DOHH2 (cell line): Measurements from ENCODE around the gene NME3.
A peak's percentile ranks its signal among the peaks of the same experiment; 100 is the strongest.

Experiments
- H3F3A ChIP-seq: fragments of 200-600 bp; sonication (generic), shearing (Covaris generic); 2 replicates; pipeline ENCODE4 v1.6.0; 2016; ENCODE audit warnings: antibody characterized with exemption, mild to moderate bottlenecking; ENCODE audit not compliant: control insufficient read depth, insufficient read depth
- H3K27ac ChIP-seq: fragments of 200-600 bp; sonication (generic); 2 replicates; pipeline ENCODE4 v1.5.1; 2014; ENCODE audit warnings: low read depth, mild to moderate bottlenecking, low read length, moderate library complexity
- H3K27me3 ChIP-seq: fragments of 200-600 bp; sonication (generic); 2 replicates; pipeline ENCODE4 v1.6.1; 2014; ENCODE audit warnings: mild to moderate bottlenecking, low read length, mixed read lengths; ENCODE audit not compliant: control insufficient read depth
- H3K36me3 ChIP-seq: fragments of 200-600 bp; sonication (generic); 2 replicates; pipeline ENCODE4 v1.6.1; 2014; ENCODE audit warnings: mild to moderate bottlenecking, low read length, moderate library complexity, mixed read lengths; ENCODE audit not compliant: control insufficient read depth
- H3K4me1 ChIP-seq: fragments of 200-600 bp; sonication (generic); 2 replicates; pipeline ENCODE4 v1.6.1; 2014; ENCODE audit warnings: mild to moderate bottlenecking, low read length, mixed read lengths; ENCODE audit not compliant: control insufficient read depth
- H3K4me2 ChIP-seq: fragments of 200-600 bp; sonication (generic); 2 replicates; pipeline ENCODE4 v1.6.0; 2014; ENCODE audit warnings: mild to moderate bottlenecking, low read length, moderate library complexity
- H3K4me3 ChIP-seq: fragments of 200-600 bp; sonication (generic); 2 replicates; pipeline ENCODE4 v1.5.1; 2014; ENCODE audit warnings: mild to moderate bottlenecking, low read length, mixed read lengths
- H3K79me2 ChIP-seq: fragments of 200-600 bp; sonication (generic); 2 replicates; pipeline ENCODE4 v1.6.1; 2014; ENCODE audit warnings: mild to moderate bottlenecking, low read length, mixed read lengths; ENCODE audit not compliant: control insufficient read depth
- H3K9me2 ChIP-seq: fragments of 200-600 bp; sonication (generic); replicated peaks from 2 replicates; pipeline ENCODE4 v1.6.1; 2014; ENCODE audit warnings: mild to moderate bottlenecking, low read length, mixed read lengths; ENCODE audit not compliant: control insufficient read depth
- H3K9me3 ChIP-seq: fragments of 200-600 bp; sonication (generic); 2 replicates; pipeline ENCODE4 v1.6.1; 2014; ENCODE audit warnings: antibody characterized with exemption, low read length, mixed read lengths; ENCODE audit not compliant: control insufficient read depth, insufficient read depth
- H4K20me1 ChIP-seq: fragments of 200-600 bp; sonication (generic); 2 replicates; pipeline ENCODE4 v1.6.0; 2014; ENCODE audit warnings: low read depth, mild to moderate bottlenecking, antibody characterized with exemption, low read length, moderate library complexity; ENCODE audit not compliant: control insufficient read depth, insufficient read depth
- EZH2phosphoT487 ChIP-seq: fragments of 200-600 bp; sonication (generic); IDR thresholded peaks from 2 replicates; pipeline ENCODE4 v1.6.1; 2017; ENCODE audit warnings: borderline replicate concordance, mild to moderate bottlenecking, antibody characterized with exemption, low read length, moderate library complexity, mixed read lengths
- TF ChIP-seq, protein P1 (sequence below): fragments of 200-600 bp; sonication (generic); IDR thresholded peaks from one replicate; pipeline ENCODE4 v1.5.1; 2014; ENCODE audit warnings: antibody characterized with exemption, mild to moderate bottlenecking, low read depth, low read length; ENCODE audit not compliant: poor library complexity, severe bottlenecking

NME3 gene

DNA sequence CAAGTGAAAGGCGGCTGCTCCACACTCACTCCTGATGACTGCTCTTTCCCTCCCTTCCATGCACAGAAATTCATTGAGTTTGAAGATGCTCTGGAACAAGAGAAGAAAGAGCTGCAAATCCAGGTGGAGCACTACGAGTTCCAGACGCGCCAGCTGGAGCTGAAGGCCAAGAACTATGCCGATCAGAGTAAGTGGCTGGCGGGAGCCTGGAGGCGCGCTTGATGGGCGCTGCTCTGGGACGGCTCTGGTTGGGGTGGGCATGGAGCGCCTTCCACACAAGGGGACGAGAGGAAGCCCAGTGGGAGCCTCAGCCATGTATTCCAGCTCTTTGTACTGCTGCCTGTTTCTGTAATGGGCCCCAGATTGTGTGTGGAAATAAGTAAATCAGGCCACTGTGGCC is 46.9 kb downstream of the NME3 start:
- peak overlapping the region; percentile 67 for H3K27ac ChIP-seq
- no peak for TF ChIP-seq EZH2phosphoT487
- no peaks in the 10 kb centered on the region for H4K20me1 ChIP-seq
- peak overlapping the region; percentile 41 for H3K4me2 ChIP-seq
- H3K4me1 ChIP-seq, result peaks cover 69% of the 10 kb centered on the region
- peak overlapping the region; percentile 13; the same call in 1 of the 2 replicates for H3K4me3 ChIP-seq
- no peaks in the 10 kb centered on the region for H3K9me2 ChIP-seq
- peaks cover 87% of the 10 kb centered on the region for H3K79me2 ChIP-seq
- H3K9me3 ChIP-seq, result no peaks in the 10 kb centered on the region
- peaks cover 53% of the 10 kb centered on the region for H3K36me3 ChIP-seq
- H3F3A ChIP-seq, result peaks cover 4% of the 10 kb centered on the region
- H3K27me3 ChIP-seq, result no peaks in the 10 kb centered on the region

DNA sequence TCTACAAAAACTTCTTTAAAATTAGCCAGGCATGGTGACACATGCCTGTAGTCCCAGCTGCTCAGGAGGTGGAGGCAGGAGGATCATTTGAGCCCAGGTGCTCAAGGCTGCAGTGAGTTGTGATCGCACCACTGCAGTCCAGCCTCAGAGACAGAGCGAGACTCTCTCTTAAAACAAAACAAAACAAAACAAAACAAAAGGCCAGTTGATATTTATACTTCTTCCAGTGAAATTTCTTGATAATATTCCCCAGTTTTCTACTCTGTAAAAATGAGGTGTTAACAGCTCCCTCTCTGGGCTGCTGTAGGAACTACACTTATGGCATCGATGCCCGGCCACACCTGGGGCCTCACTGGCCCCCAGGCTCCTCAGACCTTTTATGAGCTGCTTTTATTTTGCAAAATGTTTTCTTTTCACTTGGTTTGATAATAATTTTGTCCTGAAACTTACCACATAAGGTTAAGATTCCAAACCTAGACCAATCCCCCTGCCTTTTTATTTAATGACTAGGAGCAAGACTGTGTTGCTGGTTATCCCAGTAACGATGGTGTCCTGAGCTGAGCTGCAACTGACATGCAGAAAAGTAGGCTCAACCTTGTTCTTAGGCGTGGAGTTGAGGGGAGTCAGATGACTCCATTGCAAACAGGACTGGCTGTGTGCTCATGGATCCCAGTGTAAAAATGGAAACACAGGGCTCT is 47.7 kb downstream of the NME3 start:
- peaks cover 78% of the 10 kb centered on the region for H3K4me1 ChIP-seq
- peak overlapping the region; percentile 67 for H3K27ac ChIP-seq
- H3K79me2 ChIP-seq, result peaks cover 91% of the 10 kb centered on the region

DNA sequence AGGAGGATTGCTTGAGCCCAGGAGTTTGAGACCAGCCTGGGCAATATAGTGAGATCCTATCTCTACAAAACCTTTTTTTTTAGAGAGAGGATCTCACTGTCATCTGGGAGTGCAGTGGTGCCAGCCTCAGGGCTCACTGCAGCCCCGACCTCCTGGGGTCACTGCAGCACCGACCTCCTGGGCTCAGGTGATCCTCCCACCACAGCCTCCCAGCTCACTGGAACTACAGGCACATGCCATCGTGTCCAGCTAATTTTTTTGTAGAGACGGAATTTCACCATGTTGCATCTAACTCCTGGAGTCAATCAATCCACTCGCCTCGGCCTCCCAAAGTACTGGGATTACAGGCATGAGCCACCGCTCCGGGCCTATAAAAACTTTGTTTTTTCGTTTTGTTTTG is 50.0 kb downstream of the NME3 start:
- Histone ChIP-seq H3K9me2 (no peaks in the 10 kb centered on the region), H3K4me1 (peaks cover 99% of the 10 kb centered on the region), H3F3A (peaks cover 14% of the 10 kb centered on the region), H3K79me2 (peaks cover 94% of the 10 kb centered on the region), H3K4me3 (no peak overlapping the region), H3K27ac (no peak overlapping the region), H3K9me3 (no peaks in the 10 kb centered on the region), H3K4me2 (peak overlapping the region; percentile 46; the same call in 1 of the 2 replicates), H3K27me3 (no peaks in the 10 kb centered on the region), H4K20me1 (no peaks in the 10 kb centered on the region), H3K36me3 (peaks cover 33% of the 10 kb centered on the region)
- TF ChIP-seq, protein P1, sequence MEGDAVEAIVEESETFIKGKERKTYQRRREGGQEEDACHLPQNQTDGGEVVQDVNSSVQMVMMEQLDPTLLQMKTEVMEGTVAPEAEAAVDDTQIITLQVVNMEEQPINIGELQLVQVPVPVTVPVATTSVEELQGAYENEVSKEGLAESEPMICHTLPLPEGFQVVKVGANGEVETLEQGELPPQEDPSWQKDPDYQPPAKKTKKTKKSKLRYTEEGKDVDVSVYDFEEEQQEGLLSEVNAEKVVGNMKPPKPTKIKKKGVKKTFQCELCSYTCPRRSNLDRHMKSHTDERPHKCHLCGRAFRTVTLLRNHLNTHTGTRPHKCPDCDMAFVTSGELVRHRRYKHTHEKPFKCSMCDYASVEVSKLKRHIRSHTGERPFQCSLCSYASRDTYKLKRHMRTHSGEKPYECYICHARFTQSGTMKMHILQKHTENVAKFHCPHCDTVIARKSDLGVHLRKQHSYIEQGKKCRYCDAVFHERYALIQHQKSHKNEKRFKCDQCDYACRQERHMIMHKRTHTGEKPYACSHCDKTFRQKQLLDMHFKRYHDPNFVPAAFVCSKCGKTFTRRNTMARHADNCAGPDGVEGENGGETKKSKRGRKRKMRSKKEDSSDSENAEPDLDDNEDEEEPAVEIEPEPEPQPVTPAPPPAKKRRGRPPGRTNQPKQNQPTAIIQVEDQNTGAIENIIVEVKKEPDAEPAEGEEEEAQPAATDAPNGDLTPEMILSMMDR, result no peak
- no peak for TF ChIP-seq EZH2phosphoT487

More for the DNA sequence above, 47.7 kb downstream of the NME3 start:
- TF ChIP-seq, protein P1, result peak; percentile 78
- TF ChIP-seq EZH2phosphoT487, result no peak
- Histone ChIP-seq H3K9me3 (no peaks in the 10 kb centered on the region), H3K4me3 (peak overlapping the region; percentile 8), H3K27me3 (no peaks in the 10 kb centered on the region), H3K9me2 (no peaks in the 10 kb centered on the region), H3F3A (peaks cover 9% of the 10 kb centered on the region), H3K36me3 (peaks cover 47% of the 10 kb centered on the region), H4K20me1 (no peaks in the 10 kb centered on the region), H3K4me2 (peak overlapping the region; percentile 41)
